Measurements from ENCODE around the gene NPTX1.

DNA sequence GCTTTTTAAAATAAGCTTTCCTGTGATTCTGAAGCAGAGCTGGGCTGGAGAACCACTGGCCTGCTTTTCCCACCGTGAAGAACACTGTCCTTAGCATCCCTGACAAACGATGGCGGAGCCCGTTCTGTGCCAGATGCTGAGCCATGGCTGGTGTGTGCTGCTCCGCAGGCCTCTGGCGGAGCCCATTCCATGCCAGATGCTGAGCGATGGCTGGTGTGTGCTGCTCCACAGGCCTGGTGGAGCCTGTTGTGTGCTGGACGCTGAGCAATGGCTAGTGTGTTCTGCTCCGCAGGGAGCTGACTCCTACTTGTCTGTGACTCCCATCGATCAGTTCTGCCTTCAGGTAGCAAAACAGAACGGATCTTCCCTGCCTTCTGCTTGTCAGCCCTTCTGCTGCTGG lies 57.2 kb downstream of the NPTX1 start:
- TF ChIP-seq EZH2 (IDR thresholded peaks at IDR 0.05; ENCODE audit: borderline replicate concordance, low read depth, low read length, severe bottlenecking) = no peak
- TF ChIP-seq, protein P1, sequence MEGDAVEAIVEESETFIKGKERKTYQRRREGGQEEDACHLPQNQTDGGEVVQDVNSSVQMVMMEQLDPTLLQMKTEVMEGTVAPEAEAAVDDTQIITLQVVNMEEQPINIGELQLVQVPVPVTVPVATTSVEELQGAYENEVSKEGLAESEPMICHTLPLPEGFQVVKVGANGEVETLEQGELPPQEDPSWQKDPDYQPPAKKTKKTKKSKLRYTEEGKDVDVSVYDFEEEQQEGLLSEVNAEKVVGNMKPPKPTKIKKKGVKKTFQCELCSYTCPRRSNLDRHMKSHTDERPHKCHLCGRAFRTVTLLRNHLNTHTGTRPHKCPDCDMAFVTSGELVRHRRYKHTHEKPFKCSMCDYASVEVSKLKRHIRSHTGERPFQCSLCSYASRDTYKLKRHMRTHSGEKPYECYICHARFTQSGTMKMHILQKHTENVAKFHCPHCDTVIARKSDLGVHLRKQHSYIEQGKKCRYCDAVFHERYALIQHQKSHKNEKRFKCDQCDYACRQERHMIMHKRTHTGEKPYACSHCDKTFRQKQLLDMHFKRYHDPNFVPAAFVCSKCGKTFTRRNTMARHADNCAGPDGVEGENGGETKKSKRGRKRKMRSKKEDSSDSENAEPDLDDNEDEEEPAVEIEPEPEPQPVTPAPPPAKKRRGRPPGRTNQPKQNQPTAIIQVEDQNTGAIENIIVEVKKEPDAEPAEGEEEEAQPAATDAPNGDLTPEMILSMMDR (IDR thresholded peaks at IDR 0.05; ENCODE audit: borderline replicate concordance, extremely low read depth, low read length, poor library complexity, severe bottlenecking) = no peak
